Fibroblast of mammary gland (primary cell): ENCODE results near the gene SBSN.

Experiments used
- DNase-seq: peaks from one replicate; pipeline ENCODE4 v3.0.0-alpha.2; 2010; ENCODE audit warnings: low read depth
- H3K4me3 ChIP-seq: 2 replicates; pipeline ENCODE4 v1.5.1; 2011; ENCODE audit warnings: low read depth, mild to moderate bottlenecking, low read length, moderate library complexity; ENCODE audit not compliant: control insufficient read depth
- TF ChIP-seq, protein P1 (sequence below): conservative IDR thresholded peaks from 2 replicates; pipeline ENCODE4 v1.5.1; 2011; ENCODE audit warnings: low read depth, low read length, inconsistent platforms; ENCODE audit not compliant: control insufficient read depth, insufficient read depth

The SBSN gene

DNA sequence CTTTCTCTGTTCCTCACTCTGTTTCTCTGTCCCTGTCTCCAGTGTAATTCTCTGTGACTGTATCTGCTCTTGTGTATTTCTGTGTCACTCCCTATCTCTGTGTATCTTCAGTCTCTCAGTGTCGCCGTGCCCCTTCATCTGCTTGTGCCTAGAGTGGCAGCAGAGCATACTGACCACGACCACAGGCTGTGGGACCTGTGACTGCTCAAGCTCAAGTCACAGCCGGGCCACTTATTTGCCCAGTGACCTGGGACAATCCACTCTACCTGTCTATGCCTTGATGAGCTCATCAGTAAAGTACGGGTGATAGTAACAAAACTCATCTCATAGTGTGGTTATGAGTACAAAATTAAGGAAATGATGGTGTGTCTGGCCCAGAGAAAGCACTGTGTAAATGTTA is 26.0 kb upstream of the SBSN start:
- TF ChIP-seq, protein P1, sequence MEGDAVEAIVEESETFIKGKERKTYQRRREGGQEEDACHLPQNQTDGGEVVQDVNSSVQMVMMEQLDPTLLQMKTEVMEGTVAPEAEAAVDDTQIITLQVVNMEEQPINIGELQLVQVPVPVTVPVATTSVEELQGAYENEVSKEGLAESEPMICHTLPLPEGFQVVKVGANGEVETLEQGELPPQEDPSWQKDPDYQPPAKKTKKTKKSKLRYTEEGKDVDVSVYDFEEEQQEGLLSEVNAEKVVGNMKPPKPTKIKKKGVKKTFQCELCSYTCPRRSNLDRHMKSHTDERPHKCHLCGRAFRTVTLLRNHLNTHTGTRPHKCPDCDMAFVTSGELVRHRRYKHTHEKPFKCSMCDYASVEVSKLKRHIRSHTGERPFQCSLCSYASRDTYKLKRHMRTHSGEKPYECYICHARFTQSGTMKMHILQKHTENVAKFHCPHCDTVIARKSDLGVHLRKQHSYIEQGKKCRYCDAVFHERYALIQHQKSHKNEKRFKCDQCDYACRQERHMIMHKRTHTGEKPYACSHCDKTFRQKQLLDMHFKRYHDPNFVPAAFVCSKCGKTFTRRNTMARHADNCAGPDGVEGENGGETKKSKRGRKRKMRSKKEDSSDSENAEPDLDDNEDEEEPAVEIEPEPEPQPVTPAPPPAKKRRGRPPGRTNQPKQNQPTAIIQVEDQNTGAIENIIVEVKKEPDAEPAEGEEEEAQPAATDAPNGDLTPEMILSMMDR = no peak
- DNase-seq = no peak
- no peak overlapping the region for H3K4me3 ChIP-seq

DNA sequence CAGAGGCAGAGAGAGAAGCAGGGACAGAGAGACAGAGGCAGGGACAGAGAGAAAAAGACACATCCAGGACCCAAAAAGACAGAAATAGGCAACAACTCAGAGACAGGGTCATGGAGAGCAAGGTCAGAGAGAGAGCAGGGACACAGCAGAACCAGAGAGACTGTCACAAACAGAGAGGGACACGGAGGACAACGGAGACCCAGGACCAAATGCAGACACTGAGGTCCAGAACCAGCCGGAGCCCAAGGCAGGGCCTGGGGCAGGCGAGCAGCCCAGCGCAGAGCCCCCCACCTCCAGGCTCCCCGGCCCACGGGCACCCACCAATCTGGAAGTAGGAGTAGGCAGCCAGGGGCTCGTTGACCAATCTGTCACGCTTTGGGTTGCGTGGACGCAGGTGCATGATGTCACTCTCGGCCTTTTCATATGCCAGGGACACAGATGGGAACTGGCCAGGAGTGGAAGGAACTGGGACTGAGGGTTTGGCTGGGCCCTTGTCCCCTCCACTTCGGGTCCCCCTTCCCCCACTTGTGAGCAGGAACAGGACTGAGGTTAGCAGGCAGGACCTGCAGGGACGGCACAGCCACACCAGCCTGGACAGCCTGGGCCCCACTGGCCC is 25.4 kb upstream of the SBSN start:
- TF ChIP-seq, protein P1 = no peak
- no peak overlapping the region for H3K4me3 ChIP-seq

DNA sequence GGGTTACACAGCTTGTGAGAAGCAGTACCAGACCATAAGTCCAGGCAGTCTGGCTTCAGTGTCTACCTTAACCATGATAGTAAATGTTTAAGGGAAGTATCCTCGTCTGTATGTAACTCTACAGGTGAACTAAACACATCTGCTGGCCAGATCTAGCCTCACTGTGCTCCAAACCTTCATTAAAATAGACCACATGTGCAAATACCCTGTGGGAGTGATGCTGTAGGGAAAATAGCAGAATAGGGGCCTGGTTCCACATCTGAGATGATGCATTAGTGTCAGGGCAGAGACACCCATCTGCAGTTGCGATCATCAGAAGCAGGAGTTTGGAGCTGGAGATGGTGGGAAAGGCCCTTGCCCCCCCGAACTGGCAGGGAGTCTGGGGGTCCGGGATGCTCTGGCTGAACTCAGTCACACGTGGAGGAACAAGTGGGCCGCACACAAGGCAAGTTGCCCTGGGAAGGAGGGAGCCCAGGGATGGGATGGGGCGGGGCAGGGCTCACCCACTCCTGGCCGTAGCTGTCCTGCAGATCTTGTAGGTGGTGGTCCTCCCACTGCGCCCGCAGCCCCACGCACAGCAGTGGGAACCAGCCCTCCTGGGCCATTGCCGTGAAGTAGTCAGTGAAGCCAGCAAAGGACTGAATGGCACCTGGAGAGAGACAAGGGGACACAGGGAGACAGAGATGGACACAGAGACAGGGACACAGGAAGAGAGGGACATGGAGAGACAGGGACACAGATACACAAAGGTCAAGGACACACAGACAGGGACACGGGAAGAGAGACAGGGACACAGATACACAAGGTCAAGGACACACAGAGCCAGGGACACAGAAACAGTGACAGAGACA is 24.6 kb upstream of the SBSN start:
- no peak overlapping the region for H3K4me3 ChIP-seq
- TF ChIP-seq, protein P1 = no peak
- no peak for DNase-seq

More for the DNA sequence above, 25.4 kb upstream of the SBSN start:
- no peak for DNase-seq

DNA sequence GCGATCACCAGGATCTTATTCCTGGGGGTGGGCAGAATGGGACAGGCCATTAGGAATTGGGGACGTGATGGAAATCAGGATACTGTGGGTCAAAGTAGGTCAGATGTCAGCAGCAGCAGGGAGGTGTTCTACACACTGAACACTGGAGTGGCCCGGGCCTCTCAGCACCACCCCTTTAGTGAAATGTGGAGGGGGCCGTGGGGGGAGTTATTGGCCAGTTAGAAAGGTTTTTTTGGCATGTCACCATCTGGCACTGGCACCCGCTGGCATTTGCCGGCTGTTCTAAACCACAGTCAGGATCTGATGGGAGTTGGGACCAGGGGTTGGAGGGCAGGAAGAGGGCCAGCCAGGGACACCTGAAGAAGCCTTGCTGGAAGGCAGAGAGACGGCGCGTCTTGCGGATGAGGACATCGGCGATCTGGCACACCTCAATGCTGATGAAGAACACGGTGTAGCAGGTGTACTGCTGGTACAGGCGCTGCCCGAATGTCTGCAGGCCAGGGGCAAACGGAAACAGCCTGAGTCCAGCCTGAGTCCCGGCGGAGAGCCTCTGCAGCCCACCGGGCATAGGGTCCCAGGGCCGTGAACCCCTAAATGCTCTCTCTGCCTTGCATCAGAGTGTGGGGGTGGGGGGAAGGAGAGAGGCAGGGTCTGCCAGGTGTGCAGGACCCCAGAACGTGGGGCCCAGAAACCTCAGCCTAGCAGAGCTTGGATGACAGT is 23.1 kb upstream of the SBSN start:
- no peak overlapping the region for H3K4me3 ChIP-seq
- TF ChIP-seq, protein P1 = no peak
- no peak for DNase-seq

DNA sequence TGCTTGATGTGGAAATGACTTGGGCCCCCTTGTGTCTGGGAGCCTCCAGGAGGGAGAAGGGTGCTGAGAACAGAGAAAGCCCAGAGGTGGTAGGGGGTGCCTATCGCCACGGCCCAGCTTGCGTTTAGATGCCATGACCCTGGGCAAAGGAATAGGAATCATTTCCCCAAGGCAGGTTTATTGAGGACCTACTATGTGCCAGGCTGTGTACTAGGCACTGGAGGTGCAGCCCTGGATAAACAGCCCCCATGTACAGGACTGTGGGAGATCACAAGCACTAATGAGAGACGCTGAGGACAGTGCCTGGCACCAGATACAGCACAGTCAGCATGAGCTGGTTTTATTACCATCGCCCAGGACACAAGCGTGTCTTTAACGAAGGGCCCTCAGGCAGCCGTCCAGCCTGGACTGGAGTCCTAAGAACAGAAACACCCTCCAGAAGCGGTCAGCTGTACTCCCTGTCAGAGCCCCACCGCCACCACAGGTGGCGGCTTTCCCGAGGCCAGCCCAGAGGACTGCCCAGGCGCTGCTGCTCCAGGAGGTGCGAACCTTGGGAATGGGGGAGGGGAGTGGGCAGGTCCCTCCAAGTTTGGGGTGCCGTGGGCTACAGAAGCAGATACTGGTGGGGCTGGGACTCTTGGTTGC is 21.9 kb upstream of the SBSN start:
- no peak for DNase-seq
- H3K4me3 ChIP-seq = no peak overlapping the region
- TF ChIP-seq, protein P1 = no peak

DNA sequence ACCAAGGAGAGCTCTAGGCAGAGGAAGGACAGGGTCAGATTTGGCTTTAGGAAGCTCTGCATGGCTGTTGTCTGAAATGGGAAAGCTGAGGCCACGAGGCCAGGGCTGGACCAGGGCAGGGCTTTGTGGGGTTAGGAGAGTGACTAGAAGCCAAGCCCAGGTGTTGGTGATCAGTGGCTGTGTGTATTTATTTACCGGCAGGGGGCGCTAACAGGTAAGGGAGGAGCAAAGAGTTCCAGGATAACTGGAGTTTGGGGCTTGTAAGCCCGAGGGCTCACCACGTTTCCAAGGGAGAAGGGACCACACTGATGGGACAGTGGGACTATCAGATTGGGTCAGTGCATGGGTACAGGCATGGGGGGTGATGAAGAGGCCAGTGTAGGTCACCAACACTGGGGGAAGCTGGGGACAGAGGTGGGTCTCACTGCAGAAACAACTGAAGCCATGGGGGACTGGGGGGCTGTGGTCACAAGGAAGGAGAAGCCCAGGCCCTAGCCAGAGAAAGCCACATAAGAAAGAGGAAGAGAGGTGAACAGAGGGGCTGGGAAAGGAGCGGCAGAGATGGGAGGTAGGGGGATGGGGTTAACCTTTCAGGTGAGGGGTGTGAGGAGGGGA is 21.2 kb upstream of the SBSN start:
- TF ChIP-seq, protein P1 = peak; percentile 67
- H3K4me3 ChIP-seq = no peak overlapping the region
- peak; percentile 69 for DNase-seq
